Endothelial cell of umbilical vein (primary cell): ENCODE measurements around the gene MYO16. TPM values are rescaled to one million over a fixed set of nuclear protein-coding genes. Genes with fewer than 3 reads are reported as not detected.

Source experiments
- BruUV-seq: library from RNA; stranded (reverse); fragments of 400-500 nt; replicated peaks from 2 replicates; lab custom pipeline; 2021; lab: Mats Ljungman, UMichigan
- CTCF ChIA-PET: fragments of 300-600, 350-600 bp; sonication (Branson Sonifier 250); formaldehyde crosslinking; loops from one replicate; lab custom pipeline; 2021; ENCODE audit warnings: antibody characterized with exemption, inconsistent platforms; lab: Charles Lee
- POLR2A ChIA-PET: fragments of 300-600, 350-600 bp; sonication (Branson Sonifier 250); formaldehyde crosslinking; loops from one replicate; lab custom pipeline; 2021; ENCODE audit warnings: antibody characterized with exemption, inconsistent platforms; lab: Charles Lee
- DNase-seq: peaks from one replicate; pipeline ENCODE4 v3.0.0-alpha.2; 2011; ENCODE audit warnings: low read depth, low spot score
- FAIRE-seq: peaks from 2 replicates; lab custom pipeline; 2011; peaks lifted over from hg19 to GRCh38; lab: Jason Lieb, UNC
- H2AFZ ChIP-seq: 2 replicates; pipeline ENCODE4 v1.6.0; 2012; ENCODE audit warnings: low read depth, low read length, control low read depth, inconsistent platforms
- H3K27ac ChIP-seq: 2 replicates; pipeline ENCODE4 v1.5.1; 2011; ENCODE audit warnings: low read depth, mild to moderate bottlenecking, control low read depth, low read length, moderate library complexity; ENCODE audit not compliant: insufficient read depth
- H3K27me3 ChIP-seq, 2 experiments: 2 replicates each; pipeline versions ENCODE4 v1.6.0 to v1.6.1; 2011; ENCODE audit warnings: low read length in 2 of 2, mixed read lengths in 1 of 2; ENCODE audit not compliant: control insufficient read depth in 2 of 2, insufficient read depth in 2 of 2
- H3K36me3 ChIP-seq, 2 experiments: 2 replicates in 1 of 2; 3 replicates in 1 of 2; pipeline ENCODE4 v1.5.1; 2011; ENCODE audit warnings: low read length in 2 of 2, mild to moderate bottlenecking in 1 of 2, moderate library complexity in 1 of 2; ENCODE audit not compliant: control insufficient read depth in 2 of 2, insufficient read depth in 2 of 2; ENCODE audit errors: extremely low read depth in 1 of 2
- H3K4me1 ChIP-seq: 3 replicates; pipeline ENCODE4 v1.5.1; 2011; ENCODE audit warnings: mild to moderate bottlenecking, low read length; ENCODE audit not compliant: control insufficient read depth, insufficient read depth; ENCODE audit errors: extremely low read depth
- H3K4me2 ChIP-seq: 2 replicates; pipeline ENCODE4 v1.6.1; 2011; ENCODE audit warnings: low read length, control low read depth, mixed read lengths; ENCODE audit not compliant: insufficient read depth
- H3K4me3 ChIP-seq, 3 experiments: fragments of 200-600 bp in 1 of 3; sonication (generic), shearing (Covaris generic) in 1 of 3; replicated peaks in 1 of 3; 2 replicates each; pipeline ENCODE4 v1.5.1; 2011 to 2016; ENCODE audit warnings: control low read depth in 3 of 3, low read length in 3 of 3, mild to moderate bottlenecking in 2 of 3, inconsistent platforms in 1 of 3, low read depth in 1 of 3, moderate library complexity in 1 of 3; ENCODE audit not compliant: insufficient read depth in 1 of 3
- H3K79me2 ChIP-seq: 2 replicates; pipeline ENCODE4 v1.6.0; 2012; ENCODE audit warnings: low read length, inconsistent platforms; ENCODE audit not compliant: control insufficient read depth, insufficient read depth
- H3K9ac ChIP-seq: replicated peaks from 2 replicates; pipeline ENCODE3; 2011; ENCODE audit warnings: low read length, control low read depth; ENCODE audit not compliant: insufficient read depth; ENCODE audit errors: extremely low read depth
- H3K9me1 ChIP-seq: replicated peaks from 3 replicates; pipeline ENCODE4 v1.6.0; 2011; ENCODE audit warnings: mild to moderate bottlenecking, low read length; ENCODE audit not compliant: control insufficient read depth, insufficient read depth; ENCODE audit errors: extremely low read depth
- H3K9me3 ChIP-seq: replicated peaks from 2 replicates; pipeline ENCODE4 v1.5.1; 2012; ENCODE audit warnings: low read length, inconsistent platforms; ENCODE audit not compliant: control insufficient read depth, insufficient read depth
- H4K20me1 ChIP-seq: replicated peaks from 2 replicates; pipeline ENCODE3; 2011; ENCODE audit warnings: mild to moderate bottlenecking, low read length; ENCODE audit not compliant: control insufficient read depth, insufficient read depth; ENCODE audit errors: extremely low read depth
- CTCF ChIP-seq, 2 donors: IDR thresholded peaks; 1 replicate in 1 of 2; 2 replicates in 1 of 2; pipeline ENCODE4 v1.5.1; 2011; ENCODE audit warnings: low read length in 2 of 2, mild to moderate bottlenecking in 2 of 2, moderate library complexity in 2 of 2, control low read depth in 1 of 2, inconsistent platforms in 1 of 2, low read depth in 1 of 2; ENCODE audit not compliant: insufficient read depth in 1 of 2; ENCODE audit errors: extremely low read depth in 1 of 2
- EZH2 ChIP-seq: IDR thresholded peaks from 2 replicates; pipeline ENCODE4 v1.6.1; 2012; ENCODE audit warnings: borderline replicate concordance, low read depth, mild to moderate bottlenecking, moderate library complexity, low read length, inconsistent platforms; ENCODE audit not compliant: severe bottlenecking
- FOS ChIP-seq: IDR thresholded peaks from 2 replicates; pipeline ENCODE4 v1.6.1; 2011; ENCODE audit warnings: mild to moderate bottlenecking, low read length, moderate library complexity, borderline replicate concordance; ENCODE audit not compliant: insufficient read depth
- GATA2 ChIP-seq: IDR thresholded peaks from 2 replicates; pipeline ENCODE4 v1.7.0; 2011; ENCODE audit warnings: low read depth, mild to moderate bottlenecking, moderate library complexity, mixed read lengths, low read length; ENCODE audit not compliant: insufficient read length, insufficient read depth
- JUN ChIP-seq: IDR thresholded peaks from 2 replicates; pipeline ENCODE4 v1.6.1; 2011; ENCODE audit warnings: borderline replicate concordance, low read depth; ENCODE audit not compliant: insufficient read length, insufficient read depth
- MAX ChIP-seq: IDR thresholded peaks from 2 replicates; pipeline ENCODE4 v1.6.1; 2011; ENCODE audit not compliant: insufficient read depth, insufficient read length
- MYC ChIP-seq: IDR thresholded peaks from one replicate; pipeline ENCODE4 v1.6.1; 2011; ENCODE audit warnings: mild to moderate bottlenecking, low read depth, low read length
- POLR2A ChIP-seq: IDR thresholded peaks from 2 replicates; pipeline ENCODE4 v1.6.1; 2012; ENCODE audit warnings: low read depth, mild to moderate bottlenecking, control low read depth, low read length
- POLR2AphosphoS5 ChIP-seq: IDR thresholded peaks from 2 replicates; pipeline ENCODE4 v1.6.1; 2012; ENCODE audit warnings: low read depth, mild to moderate bottlenecking, control low read depth, low read length, moderate library complexity; ENCODE audit not compliant: insufficient read depth
- dilution Hi-C: fragments of 300-500 bp; cut with MboI; formaldehyde crosslinking; loops from one replicate; pipeline ENCODE4 v1.15.0; 2019; ENCODE audit warnings: low sequenced_read_pairs; ENCODE audit not compliant: extremely low pct_ligation_motif_present
- intact Hi-C: fragments of 100-400 bp; cut with micrococcal nuclease; formaldehyde crosslinking; loops from one replicate; pipeline ENCODE4 v1.10.0; 2022
- polyA plus RNA-seq, 4 experiments: library from polyadenylated mRNA; depleted of rRNA in 3 of 4; stranded (reverse) in 3 of 4; unstranded in 1 of 4; fragments of >200 nt; gene quantifications; 2 replicates each; pipeline versions ENCODE4 v1.2.1 to v1.2.3, GENCODE V29; 2011 to 2012; ENCODE audit warnings: missing spikeins in 1 of 4
- total RNA-seq: library from RNA; stranded (reverse); gene quantifications from 2 replicates; pipeline ENCODE4 v1.2.3, GENCODE V29; 2021

Gene MYO16
- total and polyA plus RNA-seq, 2 donors (not counting 3 experiments of a cell fraction or from before 2014, with no cell fraction given): 0.03 to 0.04 TPM

DNA sequence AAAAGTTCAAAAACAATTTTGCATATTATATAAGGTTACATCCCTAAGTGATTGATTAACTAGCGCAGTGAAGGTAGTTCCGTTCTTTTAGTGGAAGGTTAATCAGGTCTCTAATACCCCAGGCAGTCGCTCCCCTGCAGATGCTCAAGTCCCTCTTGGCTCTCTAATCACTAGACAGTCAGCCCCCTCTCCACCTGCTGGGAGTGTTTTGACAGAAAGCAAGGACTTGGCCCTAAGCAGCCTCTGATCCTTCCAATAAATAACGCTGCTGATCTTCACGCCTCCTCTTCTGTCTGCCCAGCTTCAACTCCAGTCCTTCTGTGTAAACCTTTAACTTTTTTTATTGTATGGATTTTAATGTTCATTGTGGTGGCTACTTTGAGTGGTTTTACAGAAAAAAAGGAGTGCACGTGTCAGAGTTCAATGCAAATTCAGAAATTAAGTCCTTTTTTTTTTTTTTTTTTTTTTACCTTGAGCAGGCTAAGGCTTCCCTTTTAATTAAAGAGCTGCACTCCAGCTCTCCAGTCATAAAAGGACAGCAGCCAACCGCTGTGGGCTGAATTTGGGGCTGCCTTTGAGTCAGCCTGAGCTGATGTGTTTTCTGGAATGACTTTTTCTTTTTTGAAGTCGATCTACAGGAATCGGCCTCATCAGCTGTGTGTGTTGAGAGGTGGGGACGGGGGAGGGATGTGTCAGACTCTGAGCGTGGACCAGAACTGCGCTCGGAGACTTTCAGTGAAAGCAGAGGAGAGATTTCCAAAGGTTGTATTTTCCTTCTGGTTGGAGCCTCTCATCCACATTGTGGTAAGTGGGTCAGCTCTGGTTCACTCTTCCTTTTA lies 33.8 kb upstream of the MYO16 start:
- Histone ChIP-seq H3K79me2 (no peaks in the 10 kb centered on the region), H3K4me1 (no peaks in the 10 kb centered on the region), H3K9me3 (peaks cover 5% of the 10 kb centered on the region), H3K27ac (no peak overlapping the region), H3K36me3 (no peaks in the 10 kb centered on the region), H2AFZ (no peak overlapping the region), H3K27me3 (no peaks in the 10 kb centered on the region), H3K4me2 (no peak overlapping the region), H4K20me1 (no peaks in the 10 kb centered on the region), H3K9ac (no peak overlapping the region), H3K4me3 (no peak overlapping the region), H3K9me1 (no peaks in the 10 kb centered on the region)
- no peak for FAIRE-seq
- no TSS peak for BruUV-seq
- intact Hi-C loops: no loop called here
- TF ChIP-seq GATA2: no peak
- TF ChIP-seq EZH2: no peak
- no peak for TF ChIP-seq MYC
- no peak for TF ChIP-seq POLR2AphosphoS5
- TF ChIP-seq JUN: no peak
- no peak for TF ChIP-seq POLR2A
- no peak for DNase-seq
- ChIA-PET CTCF (no interaction called here), POLR2A (no interaction called here)
- dilution Hi-C loops: no loop called here

GRCh38 chr13:108597943-108598342 lies 31.5 kb upstream of the MYO16 start:
- H3K9me1 ChIP-seq: no peaks in the 10 kb centered on the region
- H3K9ac ChIP-seq: no peak overlapping the region
- no peak overlapping the region for H3K4me2 ChIP-seq
- no peaks in the 10 kb centered on the region for H3K27me3 ChIP-seq
- H4K20me1 ChIP-seq: no peaks in the 10 kb centered on the region
- H2AFZ ChIP-seq: no peak overlapping the region
- H3K4me3 ChIP-seq: no peak overlapping the region
- no peaks in the 10 kb centered on the region for H3K79me2 ChIP-seq
- no peaks in the 10 kb centered on the region for H3K4me1 ChIP-seq
- no TSS peak for BruUV-seq
- ChIA-PET CTCF (no interaction called here), POLR2A (no interaction called here)
- no peak overlapping the region for H3K27ac ChIP-seq
- FAIRE-seq (no peak), DNase-seq (no peak)
- H3K9me3 ChIP-seq: peaks cover 5% of the 10 kb centered on the region
- dilution Hi-C loops: no loop called here
- intact Hi-C loops: no loop called here
- H3K36me3 ChIP-seq: no peaks in the 10 kb centered on the region
- no peak for TF ChIP-seq MAX
- no peak for TF ChIP-seq POLR2A
- TF ChIP-seq CTCF (IDR thresholded peaks at IDR 0.05; ENCODE audit: extremely low read depth in 1 of 2, insufficient read depth in 1 of 2, low read depth in 1 of 2, low read length in 2 of 2): no peak
- TF ChIP-seq JUN: no peak
- no peak for TF ChIP-seq POLR2AphosphoS5
- TF ChIP-seq FOS: no peak
- TF ChIP-seq GATA2: no peak
- no peak for TF ChIP-seq EZH2
- no peak for TF ChIP-seq MYC
